Keratinocyte (primary cell): ENCODE data around the gene MANSC4. TPM values are rescaled to one million over a fixed set of nuclear protein-coding genes. Genes with fewer than 3 reads are reported as not detected.

Experiments
- DNase-seq: peaks from one replicate; pipeline ENCODE4 v3.0.0-alpha.2; 2011; ENCODE audit warnings: low read depth, missing footprints, low spot score
- FAIRE-seq: peaks from 2 replicates; lab custom pipeline; 2011; peaks lifted over from hg19 to GRCh38; lab: Jason Lieb, UNC
- H2AFZ ChIP-seq: 2 replicates; pipeline ENCODE4 v1.6.0; 2012; ENCODE audit warnings: low read length, control low read depth, inconsistent platforms; ENCODE audit not compliant: control insufficient read depth
- H3K27ac ChIP-seq: 2 replicates; pipeline ENCODE4 v1.5.1; 2011; ENCODE audit warnings: low read length; ENCODE audit not compliant: control insufficient read depth, insufficient read depth
- H3K27me3 ChIP-seq: 3 replicates; pipeline ENCODE4 v1.6.0; 2011; ENCODE audit warnings: low read length; ENCODE audit not compliant: control insufficient read depth, insufficient read depth; ENCODE audit errors: extremely low read depth
- H3K36me3 ChIP-seq, 2 experiments: 2 replicates in 1 of 2; 3 replicates in 1 of 2; pipeline ENCODE4 v1.5.1; 2011; ENCODE audit warnings: low read length in 2 of 2, mild to moderate bottlenecking in 1 of 2; ENCODE audit not compliant: control insufficient read depth in 2 of 2, insufficient read depth in 2 of 2; ENCODE audit errors: extremely low read depth in 1 of 2
- H3K4me1 ChIP-seq: 3 replicates; pipeline ENCODE4 v1.5.1; 2011; ENCODE audit warnings: low read length; ENCODE audit not compliant: control insufficient read depth, insufficient read depth; ENCODE audit errors: extremely low read depth
- H3K4me2 ChIP-seq: 3 replicates; pipeline ENCODE4 v1.6.0; 2011; ENCODE audit warnings: low read depth, low read length; ENCODE audit not compliant: control insufficient read depth, insufficient read depth; ENCODE audit errors: extremely low read depth
- H3K4me3 ChIP-seq, 3 experiments: fragments of 200-600 bp in 1 of 3; sonication (generic) in 1 of 3; 2 replicates in 2 of 3; 3 replicates in 1 of 3; pipeline ENCODE4 v1.5.1; 2011 to 2016; ENCODE audit warnings: low read length in 3 of 3, mild to moderate bottlenecking in 3 of 3, control low read depth in 2 of 3, inconsistent platforms in 1 of 3, low read depth in 1 of 3, mixed read lengths in 1 of 3, mixed run types in 1 of 3, moderate library complexity in 1 of 3; ENCODE audit not compliant: control insufficient read depth in 2 of 3, insufficient read depth in 2 of 3; ENCODE audit errors: extremely low read depth in 1 of 3
- H3K79me2 ChIP-seq: 2 replicates; pipeline ENCODE4 v1.6.0; 2012; ENCODE audit warnings: low read length; ENCODE audit not compliant: control insufficient read depth, insufficient read depth
- H3K9ac ChIP-seq: 3 replicates; pipeline ENCODE4 v1.6.0; 2011; ENCODE audit warnings: low read length; ENCODE audit not compliant: control insufficient read depth, insufficient read depth; ENCODE audit errors: extremely low read depth
- H3K9me1 ChIP-seq: 3 replicates; pipeline ENCODE4 v1.6.0; 2011; ENCODE audit warnings: low read length; ENCODE audit not compliant: control insufficient read depth, insufficient read depth; ENCODE audit errors: extremely low read depth
- H3K9me3 ChIP-seq: 2 replicates; pipeline ENCODE4 v1.5.1; 2012; ENCODE audit warnings: low read depth, low read length; ENCODE audit not compliant: control insufficient read depth
- H4K20me1 ChIP-seq: 3 replicates; pipeline ENCODE4 v1.6.0; 2011; ENCODE audit warnings: low read length; ENCODE audit not compliant: control insufficient read depth, insufficient read depth; ENCODE audit errors: extremely low read depth
- EZH2 ChIP-seq: IDR thresholded peaks from one replicate; pipeline ENCODE4 v1.6.1; 2012; ENCODE audit warnings: inconsistent platforms, mild to moderate bottlenecking, low read length, moderate library complexity
- dilution Hi-C: fragments of 300-500 bp; cut with MboI; formaldehyde crosslinking; loops from one replicate; pipeline ENCODE4 v1.7.0; 2020; ENCODE audit warnings: low sequenced_read_pairs; ENCODE audit not compliant: extremely low pct_ligation_motif_present
- polyA plus RNA-seq, 5 experiments: library from polyadenylated mRNA; depleted of rRNA in 3 of 5; stranded (reverse) in 3 of 5; stranded (forward) in 1 of 5; unstranded in 1 of 5; fragments of >200 nt; gene quantifications; 1 replicate in 1 of 5; 2 replicates in 3 of 5; 3 replicates in 1 of 5; pipeline versions ENCODE4 v1.2.1 to v1.2.3, GENCODE V29; 2011 to 2012; ENCODE audit warnings: missing spikeins in 2 of 5, low read depth in 1 of 5, low replicate concordance in 1 of 5
- TF ChIP-seq, protein P1 (sequence below), 3 experiments: IDR thresholded peaks in 1 of 3; conservative IDR thresholded peaks in 1 of 3; optimal IDR thresholded peaks in 1 of 3; 2 replicates in 2 of 3; 3 replicates in 1 of 3; pipeline versions ENCODE3 to v1.5.1; 2011; ENCODE audit warnings: low read length in 3 of 3, mild to moderate bottlenecking in 3 of 3, moderate library complexity in 2 of 3, control low read depth in 1 of 3, inconsistent platforms in 1 of 3; ENCODE audit not compliant: insufficient read depth in 2 of 3; ENCODE audit errors: extremely low read depth in 1 of 3

The MANSC4 gene
- polyA plus RNA-seq, 1 donor (not counting 4 experiments of a cell fraction or from before 2014, with no cell fraction given), result 0.67 TPM

DNA sequence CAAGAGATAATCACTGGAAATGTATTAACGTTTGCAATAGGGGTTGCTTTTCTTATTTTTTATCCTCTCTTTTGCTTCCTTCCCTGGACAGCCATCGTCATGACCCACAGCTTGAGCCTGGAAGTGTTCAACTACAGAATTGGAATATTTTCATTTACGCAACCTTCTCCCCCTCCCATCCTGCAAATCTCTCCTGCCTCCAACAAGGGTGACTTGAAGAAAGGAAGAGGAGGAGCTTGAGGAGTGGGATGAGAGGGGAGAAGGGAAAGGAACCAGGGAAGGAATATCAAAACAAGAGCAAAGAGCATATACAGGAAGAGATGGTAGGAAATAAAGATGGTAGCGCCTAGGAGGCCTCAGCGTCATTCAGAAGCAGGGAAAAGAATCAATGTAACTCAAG is 1.6 kb upstream of the MANSC4 start:
- Histone ChIP-seq H3K27me3 (no peaks in the 10 kb centered on the region), H3K79me2 (peaks cover 53% of the 10 kb centered on the region), H3K9ac (peak overlapping the region; percentile 89), H3K36me3 (peaks cover 0 to 12% of the 10 kb centered on the region in 2 experiments), H3K4me3 (peak overlapping the region; percentile 71 to 82 (median 78)), H3K9me3 (no peaks in the 10 kb centered on the region), H3K4me1 (peaks cover 43% of the 10 kb centered on the region), H3K4me2 (peak overlapping the region; percentile 99), H3K27ac (peak overlapping the region; percentile 73), H2AFZ (no peak overlapping the region), H4K20me1 (no peaks in the 10 kb centered on the region), H3K9me1 (no peaks in the 10 kb centered on the region)
- DNase-seq (no peak), FAIRE-seq (no peak)
- dilution Hi-C loops, result no loop called here
- TF ChIP-seq, protein P1, sequence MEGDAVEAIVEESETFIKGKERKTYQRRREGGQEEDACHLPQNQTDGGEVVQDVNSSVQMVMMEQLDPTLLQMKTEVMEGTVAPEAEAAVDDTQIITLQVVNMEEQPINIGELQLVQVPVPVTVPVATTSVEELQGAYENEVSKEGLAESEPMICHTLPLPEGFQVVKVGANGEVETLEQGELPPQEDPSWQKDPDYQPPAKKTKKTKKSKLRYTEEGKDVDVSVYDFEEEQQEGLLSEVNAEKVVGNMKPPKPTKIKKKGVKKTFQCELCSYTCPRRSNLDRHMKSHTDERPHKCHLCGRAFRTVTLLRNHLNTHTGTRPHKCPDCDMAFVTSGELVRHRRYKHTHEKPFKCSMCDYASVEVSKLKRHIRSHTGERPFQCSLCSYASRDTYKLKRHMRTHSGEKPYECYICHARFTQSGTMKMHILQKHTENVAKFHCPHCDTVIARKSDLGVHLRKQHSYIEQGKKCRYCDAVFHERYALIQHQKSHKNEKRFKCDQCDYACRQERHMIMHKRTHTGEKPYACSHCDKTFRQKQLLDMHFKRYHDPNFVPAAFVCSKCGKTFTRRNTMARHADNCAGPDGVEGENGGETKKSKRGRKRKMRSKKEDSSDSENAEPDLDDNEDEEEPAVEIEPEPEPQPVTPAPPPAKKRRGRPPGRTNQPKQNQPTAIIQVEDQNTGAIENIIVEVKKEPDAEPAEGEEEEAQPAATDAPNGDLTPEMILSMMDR (optimal IDR thresholded peaks at IDR 0.05 in 1 of 3, IDR thresholded peaks at IDR 0.05 in 1 of 3, conservative IDR thresholded peaks at IDR 0.05 in 1 of 3; ENCODE audit: extremely low read depth in 1 of 3, insufficient read depth in 2 of 3, low read length in 3 of 3), result no peak
- no peak for TF ChIP-seq EZH2

DNA sequence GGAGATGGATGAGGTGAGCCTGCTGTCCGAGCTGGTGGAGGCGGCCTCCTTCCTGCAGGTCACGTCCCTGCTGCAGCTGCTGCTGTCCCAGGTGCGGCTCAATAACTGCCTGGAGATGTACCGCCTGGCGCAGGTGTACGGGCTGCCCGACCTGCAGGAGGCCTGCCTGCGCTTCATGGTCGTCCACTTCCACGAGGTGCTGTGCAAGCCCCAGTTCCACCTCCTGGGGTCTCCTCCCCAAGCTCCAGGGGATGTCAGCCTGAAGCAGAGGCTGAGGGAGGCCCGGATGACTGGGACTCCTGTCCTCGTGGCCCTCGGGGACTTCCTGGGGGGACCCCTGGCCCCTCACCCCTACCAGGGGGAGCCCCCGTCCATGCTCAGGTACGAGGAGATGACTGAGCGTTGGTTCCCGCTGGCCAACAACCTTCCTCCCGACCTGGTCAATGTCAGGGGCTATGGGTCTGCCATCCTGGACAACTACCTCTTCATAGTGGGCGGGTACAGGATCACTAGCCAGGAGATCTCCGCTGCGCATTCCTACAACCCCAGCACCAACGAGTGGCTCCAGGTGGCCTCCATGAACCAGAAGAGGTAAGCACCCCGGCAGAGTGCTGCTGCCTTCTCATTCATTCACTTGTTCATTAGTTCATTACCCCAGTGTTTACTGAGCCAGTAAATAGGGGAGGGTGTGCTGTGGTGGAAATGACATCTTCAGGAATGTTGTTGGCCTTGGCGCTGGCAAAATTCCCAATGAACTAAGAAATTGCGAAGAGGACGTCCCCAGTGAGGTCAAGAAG is 774 bp upstream of the MANSC4 start:
- Histone ChIP-seq H3K4me1 (peaks cover 35% of the 10 kb centered on the region), H3K27ac (peak overlapping the region; percentile 73), H3K79me2 (peaks cover 51% of the 10 kb centered on the region), H4K20me1 (no peaks in the 10 kb centered on the region), H3K27me3 (no peaks in the 10 kb centered on the region), H3K9me1 (no peaks in the 10 kb centered on the region), H2AFZ (peak overlapping the region; percentile 66), H3K36me3 (peaks cover 0 to 12% of the 10 kb centered on the region in 2 experiments), H3K4me3 (peak overlapping the region; percentile 71 to 82 (median 78)), H3K9me3 (no peaks in the 10 kb centered on the region), H3K9ac (peak overlapping the region; percentile 89), H3K4me2 (peak overlapping the region; percentile 99)
- FAIRE-seq (peak; percentile 9), DNase-seq (peak; percentile 23)
- TF ChIP-seq, protein P1 (optimal IDR thresholded peaks at IDR 0.05 in 1 of 3, IDR thresholded peaks at IDR 0.05 in 1 of 3, conservative IDR thresholded peaks at IDR 0.05 in 1 of 3; ENCODE audit: extremely low read depth in 1 of 3, insufficient read depth in 2 of 3, low read length in 3 of 3), result no peak
- no peak for TF ChIP-seq EZH2
- dilution Hi-C loops, result no loop called here
